HG02610 (cell line): ENCODE data around the gene APOO.
"Not testable (repeated sequence)": the region's sequence is repeated elsewhere in the genome, so short reads cannot be mapped to it uniquely, and the experiment has no call there.

Source experiments
- ATAC-seq: cut with Tn5 transposase; IDR thresholded peaks from one replicate; pipeline ENCODE4 v1.9.1; 2021; ENCODE audit warnings: mild to moderate bottlenecking, moderate library complexity; ENCODE audit not compliant: unreplicated experiment

APOO gene

GRCh38 chrX:23904096-23904495, 3.6 kb downstream of the APOO start:
- ATAC-seq, result no peak

DNA sequence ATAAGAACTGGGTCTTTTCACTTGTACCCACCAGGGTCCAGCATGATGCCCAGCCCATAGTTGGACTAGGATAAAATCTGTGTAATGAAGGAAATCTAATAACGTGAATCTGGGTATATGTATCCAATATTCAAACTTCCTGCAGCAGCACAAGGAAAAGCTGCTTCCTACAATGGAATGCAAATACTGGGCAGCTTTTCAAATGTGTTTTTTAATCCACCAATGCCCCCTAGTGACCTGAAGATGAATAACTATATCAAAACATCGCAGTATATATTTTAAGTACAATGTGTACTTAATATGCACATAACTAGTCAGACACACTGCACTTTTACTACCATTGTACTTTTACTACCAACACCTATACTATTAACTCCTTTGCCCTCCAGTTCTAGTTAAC, 5.3 kb downstream of the APOO start:
- no peak for ATAC-seq

DNA sequence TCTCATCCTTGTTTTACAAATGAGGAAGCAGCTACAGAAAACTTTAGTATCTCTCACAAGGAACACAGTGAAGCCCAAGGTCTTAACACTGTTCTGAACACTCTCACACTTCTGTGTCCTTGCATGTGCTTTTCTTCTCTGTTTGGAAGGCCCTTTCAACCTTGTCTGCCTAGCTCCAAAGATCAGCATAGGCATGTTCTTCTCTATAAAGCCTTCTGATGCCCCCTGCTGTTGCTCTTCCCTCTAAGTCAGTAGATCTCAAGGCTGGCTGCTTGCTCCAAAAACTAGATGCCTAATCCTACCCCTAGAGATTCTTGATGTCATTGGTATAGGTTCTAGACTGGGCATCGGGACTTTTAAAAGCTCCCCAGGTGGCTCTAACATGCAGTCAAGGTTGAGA, 5.9 kb downstream of the APOO start:
- peak; percentile 64 for ATAC-seq

- peak; percentile 52 for ATAC-seq
These were observed 6.7 kb downstream of the APOO start for GRCh38 chrX:23901060-23901459.

GRCh38 chrX:23900220-23900797, 7.4 kb downstream of the APOO start:
- ATAC-seq, result no peak

DNA sequence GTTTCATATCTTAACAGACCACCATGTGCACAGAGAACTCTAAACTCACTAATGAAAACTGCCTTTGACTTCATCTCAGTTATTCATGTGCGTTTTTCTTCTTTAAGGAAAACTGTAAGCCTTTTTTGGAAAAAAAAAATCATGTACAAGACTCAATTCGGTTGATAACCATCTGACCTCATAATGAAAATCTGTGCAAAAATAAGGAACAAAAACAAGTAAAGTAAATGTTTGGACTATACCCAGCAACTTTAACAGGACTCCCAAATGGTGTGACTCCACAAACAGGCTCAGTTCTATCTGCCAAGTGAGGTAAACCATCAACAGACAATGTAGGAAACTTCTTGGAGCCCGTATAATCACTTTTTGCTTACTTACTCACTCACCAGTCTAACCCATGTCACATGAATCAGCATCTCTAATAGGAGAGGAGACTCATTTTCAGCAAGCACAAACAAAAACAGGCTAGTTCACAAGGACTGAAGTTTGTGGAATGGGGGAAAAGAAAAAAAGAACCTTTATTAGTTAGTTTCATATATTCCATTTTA, 9.3 kb downstream of the APOO start:
- no peak for ATAC-seq

GRCh38 chrX:23896981-23897380, 10.8 kb downstream of the APOO start:
- no peak for ATAC-seq

GRCh38 chrX:23896539-23896938, 11.2 kb downstream of the APOO start:
- not testable (repeated sequence) for ATAC-seq

DNA sequence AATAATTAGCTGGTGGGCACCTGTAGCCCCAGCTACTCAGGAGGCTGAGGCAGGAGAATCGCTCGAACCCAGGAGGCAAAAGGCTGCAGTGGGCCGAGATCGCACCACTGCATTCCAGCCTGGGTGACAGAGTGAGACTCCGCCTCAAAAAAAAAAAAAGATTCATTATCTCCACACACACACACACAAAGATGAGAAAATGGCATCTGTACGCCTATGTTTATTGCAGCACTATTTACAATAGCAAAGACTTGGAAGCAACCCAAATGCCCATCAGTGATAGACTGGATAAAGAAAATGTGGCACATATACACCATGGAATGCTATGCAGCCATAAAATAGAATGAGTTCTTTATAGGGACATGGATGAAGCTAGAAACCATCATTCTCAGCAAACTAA, 12.7 kb downstream of the APOO start:
- ATAC-seq, result not testable (repeated sequence)

- no peak for ATAC-seq
These were observed 16.8 kb downstream of the APOO start for GRCh38 chrX:23890933-23891332.

GRCh38 chrX:23888887-23889501, 18.7 kb downstream of the APOO start:
- ATAC-seq, result no peak

- no peak for ATAC-seq
These were observed 19.8 kb downstream of the APOO start for GRCh38 chrX:23887918-23888317.

GRCh38 chrX:23887451-23887850, 20.3 kb downstream of the APOO start:
- ATAC-seq, result no peak

DNA sequence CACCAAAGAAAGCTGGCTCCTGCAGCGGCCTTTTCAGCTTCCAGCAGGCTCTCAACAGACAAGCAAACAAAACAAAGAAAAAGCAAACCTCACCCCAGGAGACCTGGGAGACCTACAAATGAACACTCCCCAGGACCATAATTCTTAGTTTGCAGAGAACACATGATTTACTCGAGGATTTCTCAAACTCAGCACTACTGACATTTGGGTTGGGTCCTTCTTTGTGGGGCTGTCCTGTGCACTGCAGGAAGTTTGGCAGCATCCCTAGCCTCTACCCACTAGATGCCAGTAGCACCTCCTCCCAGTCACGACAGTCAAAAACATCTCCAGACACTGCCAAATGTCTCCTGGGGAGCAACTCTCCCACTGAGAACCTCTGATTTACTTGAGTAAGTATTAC, 21.9 kb downstream of the APOO start:
- no peak for ATAC-seq

DNA sequence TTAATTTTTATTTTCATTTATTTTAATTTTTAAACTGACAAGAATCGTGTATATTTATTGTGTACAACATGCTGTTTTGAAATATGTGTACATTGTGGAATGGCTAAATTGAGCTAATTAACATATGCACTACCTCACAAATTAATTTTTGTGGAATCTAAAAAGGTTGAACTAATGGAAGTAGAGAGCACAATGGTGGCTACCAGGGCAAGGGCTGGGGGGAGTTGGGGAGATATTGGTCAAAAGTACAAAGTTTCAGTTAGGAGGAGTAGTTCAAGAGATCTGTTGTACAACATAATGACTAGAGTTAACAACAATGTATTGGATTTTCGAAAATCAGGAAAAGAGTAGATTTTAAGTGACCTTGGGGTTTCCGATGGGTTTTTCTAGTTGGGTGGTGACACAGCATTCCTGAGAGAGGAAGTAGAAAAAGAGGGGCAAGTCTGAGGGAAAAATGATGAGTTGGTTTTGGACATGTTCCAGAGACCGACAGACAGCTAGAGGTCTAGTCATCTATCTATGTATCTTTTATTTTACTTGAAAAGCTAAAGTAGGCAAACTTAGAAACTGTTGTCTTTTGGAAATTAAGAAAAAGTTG, 23.2 kb downstream of the APOO start:
- ATAC-seq, result no peak

- ATAC-seq, result no peak
These were observed 23.9 kb downstream of the APOO start for GRCh38 chrX:23883737-23884354.

- no peak for ATAC-seq
These were observed 28.2 kb downstream of the APOO start for GRCh38 chrX:23879380-23880090.

- ATAC-seq, result no peak
These were observed 35.7 kb downstream of the APOO start for GRCh38 chrX:23871905-23872546.

DNA sequence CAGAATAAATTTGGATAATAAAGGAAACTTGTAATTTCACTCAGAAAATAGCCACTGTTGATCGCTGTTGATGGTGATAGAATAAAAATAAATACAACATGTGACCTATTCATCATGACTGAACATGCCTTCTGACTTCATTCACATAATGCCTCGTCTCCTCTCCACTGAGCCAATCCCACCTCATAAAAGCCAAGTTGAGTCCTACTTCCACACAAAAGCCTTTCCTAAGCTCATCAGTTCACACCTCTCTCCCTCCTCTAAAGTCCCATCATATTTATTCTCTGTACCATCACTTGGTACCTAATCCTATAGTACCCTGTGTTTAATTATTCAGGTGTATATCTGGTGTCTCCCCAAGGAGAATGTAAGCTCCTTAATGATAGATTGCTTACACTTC, 37.7 kb downstream of the APOO start:
- no peak for ATAC-seq

GRCh38 chrX:23864742-23865326, 42.9 kb downstream of the APOO start:
- ATAC-seq, result no peak
